ENCODE measurements around the gene OR1A1.
"Not testable (repeated sequence)": the region's sequence is repeated elsewhere in the genome, so short reads cannot be mapped to it uniquely, and the experiment has no call there.

DNA sequence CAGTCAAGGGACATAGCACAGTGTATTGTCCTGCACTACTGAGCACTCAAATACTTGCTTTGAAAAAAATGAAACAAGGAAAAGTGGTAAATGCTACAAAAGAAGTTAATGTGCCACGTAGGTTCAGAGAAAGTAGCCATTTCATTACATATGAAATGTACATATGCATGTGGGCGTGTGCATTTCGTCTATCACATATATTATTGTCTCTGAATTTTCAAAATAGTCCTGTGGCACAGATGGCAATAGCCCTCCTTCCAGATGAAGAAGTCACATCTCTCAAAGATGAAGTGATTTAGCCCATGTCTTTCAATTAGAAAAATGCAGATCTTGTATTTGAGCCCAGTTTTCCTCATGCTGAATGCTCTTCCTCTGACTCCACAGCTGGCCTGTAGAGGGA, 12.5 kb downstream of the OR1A1 start:
- TF ChIP-seq POLR2AphosphoS5, GABPA (IDR thresholded peaks at IDR 0.05; ENCODE audit: low read depth): not testable (repeated sequence)
- TF ChIP-seq, protein P1, sequence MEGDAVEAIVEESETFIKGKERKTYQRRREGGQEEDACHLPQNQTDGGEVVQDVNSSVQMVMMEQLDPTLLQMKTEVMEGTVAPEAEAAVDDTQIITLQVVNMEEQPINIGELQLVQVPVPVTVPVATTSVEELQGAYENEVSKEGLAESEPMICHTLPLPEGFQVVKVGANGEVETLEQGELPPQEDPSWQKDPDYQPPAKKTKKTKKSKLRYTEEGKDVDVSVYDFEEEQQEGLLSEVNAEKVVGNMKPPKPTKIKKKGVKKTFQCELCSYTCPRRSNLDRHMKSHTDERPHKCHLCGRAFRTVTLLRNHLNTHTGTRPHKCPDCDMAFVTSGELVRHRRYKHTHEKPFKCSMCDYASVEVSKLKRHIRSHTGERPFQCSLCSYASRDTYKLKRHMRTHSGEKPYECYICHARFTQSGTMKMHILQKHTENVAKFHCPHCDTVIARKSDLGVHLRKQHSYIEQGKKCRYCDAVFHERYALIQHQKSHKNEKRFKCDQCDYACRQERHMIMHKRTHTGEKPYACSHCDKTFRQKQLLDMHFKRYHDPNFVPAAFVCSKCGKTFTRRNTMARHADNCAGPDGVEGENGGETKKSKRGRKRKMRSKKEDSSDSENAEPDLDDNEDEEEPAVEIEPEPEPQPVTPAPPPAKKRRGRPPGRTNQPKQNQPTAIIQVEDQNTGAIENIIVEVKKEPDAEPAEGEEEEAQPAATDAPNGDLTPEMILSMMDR (IDR thresholded peaks at IDR 0.05; ENCODE audit: insufficient read depth, low read length) = not testable (repeated sequence)

Data from HL-60 (cell line).